Thyroid gland (tissue), 4 donors: Measurements from ENCODE around the gene CAMK1D.

Experiments used
- POLR2A ChIP-seq, 2 donors: fragments of 450-650 bp; IDR thresholded peaks; one replicate each; pipeline ENCODE4 v1.6.1; 2017; ENCODE audit warnings: antibody characterized with exemption in 2 of 2, mild to moderate bottlenecking in 2 of 2, moderate library complexity in 1 of 2
- TF ChIP-seq, protein P1 (sequence below), 6 experiments: fragments of 200-600 bp in 3 of 6; fragments of 450-650 bp in 3 of 6; sonication (generic) in 3 of 6; IDR thresholded peaks; one replicate each; pipeline ENCODE4 v1.5.1; 2016 to 2019; ENCODE audit warnings: antibody characterized with exemption in 6 of 6, mild to moderate bottlenecking in 2 of 6, inconsistent platforms in 1 of 6, moderate library complexity in 1 of 6

DNA sequence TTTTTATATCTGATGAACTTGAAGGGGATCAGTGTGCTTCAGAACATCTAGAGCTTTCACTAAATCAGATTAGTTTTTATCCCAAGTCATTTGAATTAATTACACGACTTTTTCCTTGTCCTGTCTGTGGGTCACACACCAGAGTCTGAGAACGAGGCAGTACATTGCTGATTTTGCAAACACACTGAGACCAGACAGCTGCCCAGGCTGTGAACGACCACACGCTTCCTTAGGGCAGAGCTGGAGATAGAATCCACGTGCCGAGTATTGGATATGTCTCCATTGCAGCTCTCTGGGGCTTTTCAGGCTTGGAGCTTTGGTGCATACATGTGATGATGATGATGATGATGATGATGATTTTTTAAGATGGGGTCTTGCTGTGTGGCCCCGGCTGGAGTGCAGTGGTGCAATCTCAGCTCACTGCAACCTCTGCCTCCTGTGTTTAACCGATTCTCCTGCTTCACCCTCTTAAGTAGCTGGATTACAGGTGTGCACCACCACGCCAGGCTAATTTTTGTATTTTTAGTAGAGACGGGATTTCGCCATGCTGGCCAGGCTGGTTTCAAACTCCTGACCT lies 81.1 kb downstream of the CAMK1D start:
- TF ChIP-seq, protein P1, sequence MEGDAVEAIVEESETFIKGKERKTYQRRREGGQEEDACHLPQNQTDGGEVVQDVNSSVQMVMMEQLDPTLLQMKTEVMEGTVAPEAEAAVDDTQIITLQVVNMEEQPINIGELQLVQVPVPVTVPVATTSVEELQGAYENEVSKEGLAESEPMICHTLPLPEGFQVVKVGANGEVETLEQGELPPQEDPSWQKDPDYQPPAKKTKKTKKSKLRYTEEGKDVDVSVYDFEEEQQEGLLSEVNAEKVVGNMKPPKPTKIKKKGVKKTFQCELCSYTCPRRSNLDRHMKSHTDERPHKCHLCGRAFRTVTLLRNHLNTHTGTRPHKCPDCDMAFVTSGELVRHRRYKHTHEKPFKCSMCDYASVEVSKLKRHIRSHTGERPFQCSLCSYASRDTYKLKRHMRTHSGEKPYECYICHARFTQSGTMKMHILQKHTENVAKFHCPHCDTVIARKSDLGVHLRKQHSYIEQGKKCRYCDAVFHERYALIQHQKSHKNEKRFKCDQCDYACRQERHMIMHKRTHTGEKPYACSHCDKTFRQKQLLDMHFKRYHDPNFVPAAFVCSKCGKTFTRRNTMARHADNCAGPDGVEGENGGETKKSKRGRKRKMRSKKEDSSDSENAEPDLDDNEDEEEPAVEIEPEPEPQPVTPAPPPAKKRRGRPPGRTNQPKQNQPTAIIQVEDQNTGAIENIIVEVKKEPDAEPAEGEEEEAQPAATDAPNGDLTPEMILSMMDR (IDR thresholded peaks at IDR 0.05), result no peak
- TF ChIP-seq POLR2A (IDR thresholded peaks at IDR 0.05), result no peak
